Activated CD4-positive, alpha-beta T cell treated with anti-CD3 and anti-CD28 coated beads, Interleukin-2, amount 50 U/mL, for 48 hours (primary cell): ENCODE data around the gene ZNF521.

Experiments used
- DNase-seq, 2 experiments: peaks; one replicate each; pipeline ENCODE4 v3.0.0-alpha.2; 2020

ZNF521 gene

DNA sequence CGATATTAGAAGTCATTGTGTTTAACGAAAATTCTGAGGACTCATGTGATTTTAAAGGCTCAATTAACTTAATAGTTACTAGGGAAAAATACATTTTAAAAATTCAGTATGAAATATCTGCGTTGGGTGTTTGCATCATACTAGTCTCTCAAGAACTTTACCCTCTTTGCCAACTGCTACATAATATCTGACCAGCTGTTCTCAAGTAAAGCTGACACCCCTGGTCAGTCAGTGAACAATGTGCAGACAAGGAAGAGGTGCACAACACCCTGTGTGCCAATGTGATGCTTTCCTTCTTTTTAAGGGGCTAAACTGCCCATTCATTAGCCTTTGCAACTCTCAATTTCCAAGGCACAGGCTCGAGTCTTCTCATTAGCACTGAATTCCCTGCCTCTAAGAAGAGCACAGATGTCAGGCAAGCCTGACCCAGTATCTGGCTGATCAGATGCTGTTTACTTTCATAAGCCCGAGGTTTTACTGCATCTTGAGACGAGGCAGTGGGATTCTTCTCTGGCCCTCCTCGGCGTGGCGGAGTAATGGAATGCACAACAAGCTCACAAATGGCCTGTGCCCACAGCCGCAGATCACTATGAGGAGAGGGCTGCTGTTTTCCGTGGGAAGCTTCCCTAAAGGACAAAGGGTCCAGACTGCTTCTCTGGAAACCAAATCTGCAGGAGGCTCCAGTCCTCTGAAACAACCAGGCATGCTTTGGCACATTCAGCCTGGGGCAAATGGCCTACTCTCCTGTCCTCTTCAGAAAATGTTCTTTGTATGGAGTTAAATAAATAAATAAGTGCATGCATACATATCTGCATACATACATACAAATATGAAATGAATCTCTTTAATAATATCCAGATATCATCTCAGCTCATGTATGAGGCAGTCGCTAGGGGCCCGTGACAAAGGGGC lies 240.3 kb downstream of the ZNF521 start:
- DNase-seq, result no peak

DNA sequence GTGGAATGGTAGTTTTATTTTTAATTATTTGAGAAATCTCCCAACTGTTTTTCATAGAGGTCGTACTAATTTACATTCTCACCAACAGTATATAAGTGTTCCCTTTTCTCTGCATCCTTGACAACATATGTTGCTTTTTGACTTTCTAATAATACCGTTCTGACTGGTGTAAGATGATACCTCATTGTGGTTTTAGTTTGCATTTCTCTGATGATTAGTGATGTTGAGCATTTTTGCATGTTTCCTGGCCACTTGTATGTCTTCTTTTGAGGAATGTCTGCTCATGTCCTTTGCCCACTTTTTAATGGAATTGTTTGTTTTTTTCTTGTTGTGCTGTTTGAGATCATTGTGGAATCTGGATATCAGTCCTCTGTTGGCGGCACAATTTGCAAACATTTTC lies 242.5 kb downstream of the ZNF521 start:
- no peak for DNase-seq

DNA sequence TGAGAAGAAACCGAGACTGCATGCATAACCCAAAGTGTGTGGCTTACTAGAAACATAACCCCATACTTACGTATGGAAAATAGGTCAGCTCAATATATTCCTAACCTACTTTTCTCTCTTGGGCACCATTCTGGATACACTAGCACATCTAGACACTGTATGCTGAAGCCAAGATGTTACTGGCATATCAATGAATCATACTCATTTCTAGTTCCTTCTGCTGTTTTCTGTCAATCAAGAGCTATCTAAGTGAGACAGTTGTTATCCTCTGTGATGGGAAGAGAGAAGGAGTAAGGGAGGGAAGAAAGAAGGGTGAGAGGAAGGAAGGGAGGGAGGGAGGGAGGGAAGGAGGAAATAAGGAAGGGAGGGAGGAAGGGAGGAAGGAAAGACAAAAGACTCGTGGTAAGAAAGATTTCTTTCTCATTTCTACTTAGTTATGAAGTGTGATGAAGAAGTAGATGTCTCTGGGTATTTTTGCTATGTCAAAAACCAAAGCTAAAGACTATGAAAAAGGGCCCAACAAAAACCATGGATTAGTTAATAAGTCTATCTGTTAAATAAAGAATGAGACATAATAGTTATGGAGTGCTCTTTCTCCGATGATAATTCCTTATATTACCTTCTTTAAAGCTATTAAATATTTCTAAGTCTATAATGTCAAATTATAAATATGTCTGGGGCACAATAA lies 248.4 kb downstream of the ZNF521 start:
- DNase-seq, result no peak

DNA sequence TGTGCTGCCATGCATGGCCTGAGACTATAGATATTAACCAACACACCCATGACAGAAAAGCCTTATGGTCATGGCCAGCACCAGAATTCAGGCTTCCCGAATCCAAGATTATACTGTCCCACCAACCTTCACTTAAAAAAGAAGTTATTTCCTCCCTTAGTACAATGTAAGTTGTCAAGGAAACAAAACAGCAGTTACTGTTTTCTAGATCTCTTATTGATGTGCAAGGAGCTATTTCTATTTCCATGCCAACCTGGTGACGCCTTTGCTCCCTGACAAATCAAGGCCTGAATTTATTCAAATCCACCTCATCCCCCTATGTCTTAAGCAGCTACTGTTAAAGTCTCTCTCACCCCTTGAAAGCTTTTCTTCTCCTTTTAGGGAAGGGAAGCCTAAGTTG lies 249.3 kb downstream of the ZNF521 start:
- no peak for DNase-seq

DNA sequence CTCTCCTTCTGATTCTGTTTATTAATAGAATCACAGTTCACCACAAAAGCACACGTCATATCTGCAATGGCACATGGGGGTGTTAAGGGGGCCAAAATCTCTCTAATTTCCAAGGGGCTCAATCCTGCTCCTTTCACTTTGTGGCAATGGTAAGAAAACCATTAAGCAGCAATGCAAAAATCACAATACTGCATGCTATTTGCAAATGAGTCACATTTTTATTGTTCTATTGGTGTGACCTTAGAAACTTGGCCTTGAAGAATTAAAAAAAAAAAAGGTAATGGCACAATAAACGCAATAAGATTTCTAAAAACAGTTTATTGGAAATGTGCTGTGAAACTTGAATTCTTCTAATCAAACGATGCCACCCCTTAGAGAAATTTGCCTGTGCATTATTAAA lies 251.5 kb downstream of the ZNF521 start:
- no peak for DNase-seq

DNA sequence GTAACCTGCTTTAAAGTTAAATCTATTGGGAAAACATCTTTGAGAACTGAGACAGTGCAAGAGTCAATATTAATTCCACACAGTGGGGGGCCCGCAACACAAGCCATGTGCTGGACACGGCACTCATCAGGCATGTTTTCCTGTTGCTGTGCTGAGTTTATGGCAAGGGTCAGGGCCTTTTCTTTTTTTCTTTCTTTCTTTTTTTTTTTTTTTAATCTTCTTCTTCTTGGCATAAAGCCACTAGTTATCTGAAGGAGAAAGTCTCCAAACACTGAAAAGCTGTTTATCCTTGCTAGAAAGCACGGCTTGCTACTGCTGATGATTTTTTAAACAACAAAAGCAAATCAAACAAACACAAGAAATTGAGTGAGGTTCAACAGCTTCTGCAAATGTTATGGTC lies 252.1 kb downstream of the ZNF521 start:
- DNase-seq, result no peak

DNA sequence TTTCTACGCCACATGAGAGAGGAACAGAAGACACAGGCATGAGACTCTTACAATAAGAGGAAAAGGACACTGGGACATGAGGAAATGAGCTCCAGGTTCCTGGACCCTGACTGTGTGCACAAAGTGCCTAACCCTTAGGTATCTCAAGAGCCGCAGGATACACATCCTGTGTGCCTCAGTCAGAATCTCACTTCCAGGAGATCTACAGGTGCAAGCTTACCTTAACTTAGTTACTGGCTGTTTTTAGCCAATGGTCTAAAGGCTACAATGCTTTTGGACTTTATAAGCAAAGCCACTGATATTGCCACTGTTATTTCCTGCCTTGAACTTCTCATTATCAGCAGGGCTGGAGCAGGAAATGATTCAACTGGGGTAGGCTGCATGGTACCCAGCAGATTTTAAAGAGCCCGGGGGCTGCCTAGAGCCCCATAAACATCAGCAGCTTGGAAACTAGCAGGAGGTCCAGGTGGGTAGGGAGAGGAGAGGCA lies 254.4 kb downstream of the ZNF521 start:
- no peak for DNase-seq

DNA sequence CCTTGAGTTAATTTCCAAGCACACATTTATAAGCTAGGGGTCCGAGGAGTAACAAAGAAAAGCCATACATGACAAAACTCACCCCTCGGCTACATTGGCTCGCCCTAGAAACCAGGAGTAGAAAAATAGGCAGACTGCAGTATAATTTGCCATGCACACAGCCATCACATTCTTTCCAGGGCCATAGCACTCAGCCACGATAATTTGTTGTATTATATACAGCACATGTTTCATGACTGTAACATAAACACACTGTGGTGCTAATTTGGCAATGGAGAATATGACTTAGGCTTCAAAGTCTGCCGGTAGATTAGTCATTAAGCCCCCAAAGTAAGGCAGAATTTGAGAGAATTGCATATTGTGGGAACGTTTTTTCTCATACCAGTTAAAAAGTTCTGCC lies 254.9 kb downstream of the ZNF521 start:
- no peak for DNase-seq

DNA sequence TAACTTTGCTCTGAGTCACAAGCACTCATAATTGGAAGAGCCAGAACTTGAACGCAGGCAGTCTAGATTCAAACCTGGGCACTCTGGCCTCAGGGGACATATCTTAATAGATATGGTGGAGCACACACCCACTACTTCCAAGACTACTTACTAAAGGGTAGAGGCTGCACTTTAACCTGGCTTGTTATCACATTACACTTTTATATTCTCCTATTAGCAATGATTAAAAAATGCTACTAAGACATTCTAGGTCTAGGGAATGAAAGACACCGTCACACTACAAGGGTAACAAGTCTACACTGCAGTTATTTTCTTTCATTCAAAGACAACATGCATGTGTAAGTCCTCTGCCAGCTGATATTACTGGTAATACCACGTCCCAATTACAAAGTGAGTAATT lies 258.8 kb downstream of the ZNF521 start:
- no peak for DNase-seq

DNA sequence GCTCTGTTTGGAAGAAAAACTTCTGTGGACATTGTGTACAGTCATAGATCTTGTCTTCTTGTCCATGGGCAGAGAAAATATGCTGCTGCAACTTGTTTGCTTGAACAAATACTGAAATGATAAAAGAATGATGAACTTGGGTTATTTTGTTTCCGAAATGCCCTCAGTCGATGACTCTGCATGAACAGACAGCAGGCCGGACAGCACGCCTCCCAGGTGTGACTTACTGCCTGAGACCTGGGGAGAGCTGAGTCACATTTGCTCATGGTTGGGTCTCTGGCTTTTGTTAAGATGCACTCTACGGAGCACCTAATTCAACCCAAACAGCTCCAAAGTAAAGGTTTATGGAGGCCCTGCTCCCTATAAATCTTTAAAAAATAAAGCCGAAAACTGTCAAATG lies 262.5 kb downstream of the ZNF521 start:
- DNase-seq, result no peak

DNA sequence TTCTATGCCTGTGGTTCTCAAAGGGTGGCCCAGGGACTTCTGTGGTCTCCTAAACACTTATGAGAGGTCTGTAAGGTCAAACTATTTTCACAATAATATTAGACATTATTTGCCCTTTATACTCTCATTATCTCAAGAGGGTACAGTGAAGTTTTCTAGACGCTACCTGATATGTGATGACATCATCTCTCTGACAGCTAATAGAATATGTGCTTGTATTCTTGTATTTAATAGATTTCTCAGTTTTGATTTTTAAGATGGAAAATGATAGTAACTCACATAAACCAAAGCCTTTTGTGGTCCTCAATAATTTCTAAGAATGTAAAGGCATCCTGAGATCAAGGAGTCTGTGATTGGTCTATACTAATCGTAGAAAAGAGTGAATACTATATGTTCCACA lies 265.1 kb downstream of the ZNF521 start:
- no peak for DNase-seq

DNA sequence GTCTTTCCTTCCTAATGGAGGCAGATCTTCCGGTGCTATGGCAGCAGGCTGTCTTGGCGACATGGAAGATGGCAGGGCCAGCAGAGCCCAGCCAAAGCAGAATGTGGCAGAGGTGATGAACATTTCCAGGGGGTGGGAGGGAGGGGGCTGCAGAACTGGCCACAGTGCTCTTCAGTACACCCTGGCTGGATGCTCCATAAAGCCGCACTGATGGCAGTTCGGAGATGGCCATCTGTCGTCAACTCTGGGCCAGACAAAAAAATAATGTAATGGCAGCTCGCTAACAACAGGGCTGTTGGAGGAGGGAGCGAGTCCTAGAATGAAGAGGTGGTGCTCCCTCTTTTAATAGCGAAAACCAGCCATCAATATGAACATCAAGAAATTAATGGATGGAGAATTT lies 271.0 kb downstream of the ZNF521 start:
- DNase-seq, result no peak

DNA sequence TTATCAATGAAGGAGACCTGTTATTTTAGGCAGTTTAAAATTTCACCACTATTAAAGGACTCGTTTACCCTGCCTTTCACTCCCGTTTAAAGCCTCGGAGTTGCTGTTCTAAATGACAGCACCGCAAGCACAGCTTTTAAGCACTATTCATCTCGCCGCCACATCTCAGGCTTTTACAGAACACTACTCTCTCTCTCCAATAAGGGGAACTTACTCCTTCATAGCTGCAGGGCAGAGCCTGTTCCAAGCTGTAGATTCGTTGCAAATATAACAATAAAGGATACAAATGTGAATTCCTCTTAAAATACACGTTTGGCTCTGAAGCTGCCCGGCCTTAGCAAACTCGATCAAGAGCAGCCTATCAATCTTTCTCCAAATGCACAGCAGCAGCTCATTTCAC lies 271.8 kb downstream of the ZNF521 start:
- DNase-seq, result no peak

DNA sequence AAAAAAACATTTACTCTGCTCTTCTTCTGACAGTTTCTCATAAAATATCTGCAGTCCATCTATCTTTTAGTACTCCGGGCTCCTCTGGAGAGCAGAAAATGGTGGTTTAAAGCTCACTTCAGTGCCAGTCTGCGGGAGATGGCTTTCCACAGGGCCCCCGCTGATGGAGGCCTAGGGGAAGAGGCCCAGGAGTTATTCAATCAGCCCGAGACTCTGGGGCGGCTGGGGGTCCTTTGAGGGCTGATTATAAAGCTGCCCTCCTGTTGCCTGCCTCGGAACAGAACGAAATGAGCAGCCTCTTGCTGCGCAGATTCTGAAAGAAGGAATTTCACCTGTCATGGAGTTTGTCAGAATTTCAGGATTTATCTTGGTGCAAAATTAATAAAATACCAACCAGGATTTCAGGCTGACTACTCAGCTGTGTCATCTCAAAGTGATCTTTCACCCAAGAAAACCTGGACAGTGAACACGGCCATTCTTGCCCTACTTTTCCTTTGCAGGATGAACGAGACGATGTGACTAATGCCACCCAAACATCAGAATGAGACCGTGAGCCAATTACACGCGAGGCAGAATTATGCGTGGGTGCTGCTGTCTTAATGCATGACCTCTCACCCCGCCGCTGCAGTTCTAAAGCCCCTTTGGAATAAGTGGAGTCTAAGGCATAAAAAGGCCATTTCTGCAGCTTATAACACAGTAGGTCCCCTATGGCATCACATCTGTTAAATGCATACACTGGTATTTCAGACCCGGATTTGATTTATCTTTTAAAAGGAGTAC lies 273.8 kb downstream of the ZNF521 start:
- DNase-seq, result no peak

DNA sequence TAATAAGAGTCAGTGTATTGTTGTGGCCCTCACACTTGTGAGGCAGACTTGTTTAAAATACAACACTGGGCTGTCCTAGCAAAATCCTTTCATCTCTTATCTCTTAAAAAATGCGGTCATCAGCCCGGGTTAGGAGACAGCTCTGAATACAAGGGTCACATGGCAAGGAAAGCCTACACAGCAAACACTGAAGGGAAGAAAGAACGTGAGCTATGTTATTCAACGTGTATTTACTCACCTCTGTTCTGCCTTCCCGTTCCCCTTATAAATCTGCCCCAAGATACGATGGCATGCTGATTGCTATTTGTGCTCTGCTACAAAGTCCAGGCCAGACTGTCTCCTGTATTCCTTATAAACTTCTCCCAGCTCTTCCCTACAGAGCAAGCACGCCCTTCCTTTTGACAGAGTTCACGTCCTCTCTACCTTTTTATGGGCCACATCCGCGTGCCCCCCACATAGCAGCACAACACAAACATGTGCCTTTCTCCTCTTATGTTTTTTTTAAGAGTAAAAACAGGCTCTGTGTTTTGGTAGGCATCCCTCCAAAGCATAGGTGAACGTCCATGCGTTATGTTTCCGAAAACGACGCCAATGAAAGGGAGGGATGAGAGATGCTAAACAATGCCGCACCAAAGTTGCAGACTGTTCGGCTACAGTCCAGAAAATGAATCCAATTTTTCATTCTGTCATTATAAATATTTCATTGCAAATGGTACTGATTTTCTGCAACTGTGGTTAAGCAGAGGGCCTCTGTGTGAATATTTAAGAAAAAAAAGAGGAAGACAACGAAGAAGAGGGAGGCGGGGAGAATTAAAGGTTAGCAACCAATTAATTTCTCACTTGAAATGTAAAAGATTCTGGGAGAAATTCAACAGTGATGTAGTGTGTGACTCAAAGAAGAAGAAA lies 274.7 kb downstream of the ZNF521 start:
- no peak for DNase-seq

DNA sequence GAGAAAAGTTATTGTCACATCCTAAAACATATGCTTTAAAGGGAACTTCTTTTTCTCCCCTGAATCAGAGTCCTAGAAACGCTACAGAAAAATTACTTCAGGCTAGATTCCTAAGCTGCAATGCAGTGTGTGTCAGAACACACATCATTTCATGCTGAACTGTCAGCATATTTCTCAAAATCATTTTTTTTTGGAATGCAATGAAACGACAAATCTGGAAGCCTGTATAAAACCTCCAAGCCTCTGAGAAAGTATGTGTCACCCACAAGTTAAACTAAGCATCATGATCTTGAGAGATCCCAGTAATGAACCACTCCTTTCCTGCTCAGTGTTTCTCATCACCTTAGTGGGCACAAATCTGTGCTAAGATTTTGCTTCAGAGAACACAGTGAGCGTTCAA lies 276.2 kb downstream of the ZNF521 start:
- no peak for DNase-seq

DNA sequence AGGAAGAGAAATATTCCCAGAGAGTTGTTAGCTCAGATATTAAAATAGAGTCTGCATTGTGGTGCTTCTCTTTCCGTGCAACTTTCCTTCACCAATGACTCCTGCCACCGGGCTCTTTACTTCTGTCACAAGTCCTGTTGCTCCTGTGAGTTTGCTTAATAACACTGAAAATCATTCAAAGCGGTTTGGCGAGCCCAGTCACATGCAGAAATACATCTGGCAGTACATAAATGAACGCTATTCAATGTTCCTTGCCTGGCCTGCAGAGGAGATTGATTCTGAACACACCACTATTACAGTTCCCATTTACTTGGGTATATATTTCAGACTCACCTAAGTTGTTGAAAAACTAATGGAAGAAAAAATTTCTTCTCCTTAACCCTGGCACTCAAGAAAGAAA lies 276.6 kb downstream of the ZNF521 start:
- no peak for DNase-seq

DNA sequence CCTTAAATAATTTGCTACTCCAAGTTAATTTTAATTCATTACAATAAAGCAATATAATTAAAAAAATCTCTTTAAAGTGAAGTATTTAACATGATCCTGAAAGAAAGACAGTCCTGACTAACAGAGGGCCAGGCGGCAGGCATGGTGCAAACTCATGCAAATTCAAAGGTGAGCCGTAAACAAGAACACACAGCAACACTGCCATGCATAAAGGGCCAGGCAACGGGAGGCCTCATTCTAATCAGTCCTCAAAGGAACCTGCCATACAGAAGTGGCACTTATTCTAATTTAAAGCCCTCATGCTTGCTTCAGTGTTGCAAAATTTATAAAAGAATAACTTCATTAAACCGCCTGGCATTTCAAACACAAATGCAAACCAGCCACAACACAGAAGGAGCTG lies 277.0 kb downstream of the ZNF521 start:
- no peak for DNase-seq

DNA sequence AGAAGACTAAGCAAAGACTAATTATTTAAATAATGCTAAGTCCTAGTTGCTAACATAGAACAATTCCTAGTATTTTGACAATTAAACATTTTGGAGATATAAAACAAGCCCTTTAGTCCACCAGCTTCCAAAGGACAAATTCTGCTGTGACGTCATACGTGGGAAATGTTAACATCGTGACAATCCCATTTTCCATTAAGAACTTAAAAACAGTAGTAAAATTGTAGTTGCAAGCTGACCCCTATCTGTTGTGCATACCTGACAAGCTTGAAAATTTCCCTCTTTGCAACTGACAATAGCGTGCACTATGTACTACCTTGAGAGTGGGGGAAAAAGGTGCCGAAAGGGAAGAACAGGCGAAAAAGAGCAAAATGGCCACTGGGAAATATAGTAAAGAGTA lies 279.8 kb downstream of the ZNF521 start:
- no peak for DNase-seq

DNA sequence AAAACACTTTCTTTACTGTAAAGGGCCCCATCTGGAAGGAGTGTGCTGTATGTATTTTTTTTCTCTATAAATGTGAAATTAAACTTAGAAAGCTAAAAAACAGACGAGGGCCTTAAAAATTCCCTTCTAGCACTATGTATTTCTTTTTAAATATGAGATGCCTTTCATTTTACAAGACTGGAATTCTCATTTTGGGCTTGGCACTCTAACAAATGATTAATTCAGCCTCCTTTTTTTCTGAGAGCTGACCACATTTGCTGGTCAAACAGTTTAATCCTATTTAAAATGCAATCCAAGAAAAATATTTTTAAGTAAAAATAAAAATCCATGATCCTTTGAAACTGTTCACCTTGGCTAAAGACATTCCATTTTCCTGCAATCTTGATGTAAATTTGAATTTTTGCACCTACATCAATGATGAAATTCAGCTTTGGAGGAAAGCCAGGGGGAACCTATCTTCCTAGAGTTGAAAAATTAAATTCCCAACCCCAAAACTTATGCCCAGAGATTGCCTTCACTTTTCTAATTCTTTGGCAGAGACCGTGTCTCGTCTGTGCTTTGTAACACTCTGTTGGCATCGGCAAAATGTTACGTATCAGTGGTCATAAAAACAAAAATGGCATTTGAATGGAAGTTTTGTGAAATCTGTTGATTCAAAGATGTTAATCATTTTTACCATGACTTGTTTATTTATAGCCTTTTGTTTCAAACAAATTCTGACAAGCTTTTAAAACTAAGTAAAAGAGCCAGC lies 284.5 kb downstream of the ZNF521 start:
- no peak for DNase-seq

DNA sequence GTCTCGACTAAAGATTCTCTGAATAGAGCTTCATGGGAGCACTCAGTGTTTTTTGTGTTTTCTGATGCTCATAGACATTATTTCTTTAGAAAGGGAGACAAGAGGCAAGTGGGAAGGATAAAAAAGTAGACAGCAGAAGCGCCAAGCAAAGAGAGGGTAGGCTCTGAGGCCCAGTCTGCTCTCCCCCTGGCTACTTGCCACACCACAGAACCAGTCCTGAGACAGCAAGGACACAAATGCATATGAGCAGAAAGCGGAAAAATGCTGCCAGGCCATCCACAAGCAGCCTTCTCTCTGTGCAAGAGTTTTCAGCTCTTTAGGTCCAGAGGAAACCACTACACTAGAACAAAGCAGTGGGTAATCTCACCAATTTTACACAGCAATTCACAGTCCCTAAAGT lies 285.4 kb downstream of the ZNF521 start:
- no peak for DNase-seq

DNA sequence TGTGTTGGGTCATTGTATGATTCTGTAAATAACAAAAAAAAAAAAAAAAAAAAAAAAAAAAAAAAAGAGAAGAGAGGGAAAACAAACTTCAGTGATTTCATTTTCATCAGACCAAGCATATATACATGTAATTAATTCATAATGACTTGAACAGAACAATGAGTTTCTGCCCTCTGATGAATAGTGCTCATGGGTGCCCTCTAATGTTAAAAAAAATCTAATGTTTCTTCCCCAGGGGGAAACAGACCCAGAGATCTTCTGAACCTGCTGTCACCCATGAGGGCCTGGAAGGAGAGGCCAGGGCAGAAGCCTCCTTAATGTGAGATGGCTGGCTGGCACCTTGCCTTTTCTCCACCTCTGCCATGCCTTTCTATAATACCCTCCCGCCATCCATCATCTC lies 289.2 kb downstream of the ZNF521 start:
- DNase-seq, result no peak
